GM18951 (cell line): ENCODE measurements around the gene NLRP10.

Source experiments
- POLR2A ChIP-seq: IDR thresholded peaks from 4 replicates; pipeline ENCODE4 v1.6.1; 2011; ENCODE audit warnings: mild to moderate bottlenecking; ENCODE audit not compliant: insufficient read length, insufficient read depth; ENCODE audit errors: extremely low read depth
- in situ Hi-C: fragments of 300-500 bp; cut with MboI; formaldehyde crosslinking; loops from one replicate; pipeline ENCODE4 v1.12.0; 2022; ENCODE audit warnings: low sequenced_read_pairs, mixed read lengths, inconsistent platforms; ENCODE audit not compliant: unreplicated experiment

Gene NLRP10

DNA sequence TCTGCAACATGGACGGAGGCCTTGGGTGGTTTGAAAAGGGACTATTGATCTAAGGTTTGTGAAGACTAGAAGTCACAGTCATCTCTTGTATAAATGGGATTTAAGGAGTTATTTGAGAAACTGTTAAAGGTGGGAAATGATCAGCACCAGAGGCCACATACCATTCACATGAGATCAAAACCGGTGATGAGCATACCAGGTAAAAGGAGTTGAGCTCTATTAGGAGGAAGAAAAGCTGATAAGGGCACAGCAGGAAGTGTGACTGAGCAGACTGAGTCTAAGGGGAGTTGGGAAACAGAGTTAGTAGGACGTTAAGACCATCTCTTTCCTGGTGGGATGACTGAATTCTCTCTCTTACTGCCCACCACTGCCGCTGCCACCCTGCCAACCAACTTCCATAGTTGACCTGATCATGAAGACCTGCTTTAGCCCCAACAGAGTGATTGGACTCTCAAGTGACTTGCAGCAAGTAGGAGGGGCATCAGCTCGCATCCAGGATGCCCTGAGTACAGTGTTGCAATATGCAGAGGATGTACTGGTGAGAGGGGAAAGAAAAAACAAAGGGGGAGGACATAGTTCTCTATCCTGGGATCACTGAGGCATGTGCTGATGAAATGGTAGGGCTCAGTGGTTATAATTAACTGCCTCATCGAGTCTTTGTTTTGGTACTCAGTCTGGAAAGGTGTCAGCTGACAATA is 29.5 kb upstream of the NLRP10 start:
- TF ChIP-seq POLR2A = no peak

DNA sequence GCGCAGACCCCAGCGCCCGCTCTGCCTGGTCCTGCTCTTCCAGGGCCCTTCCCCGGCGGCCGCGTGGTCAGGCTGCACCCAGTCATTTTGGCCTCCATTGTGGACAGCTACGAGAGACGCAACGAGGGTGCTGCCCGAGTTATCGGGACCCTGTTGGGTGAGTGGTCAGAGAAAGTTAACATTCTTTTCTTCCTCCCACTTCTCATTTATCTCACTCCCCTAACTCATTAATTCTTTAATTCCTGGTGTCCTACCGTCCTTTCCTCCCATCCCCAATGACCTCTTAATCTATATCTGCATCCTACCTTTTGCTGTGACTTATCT is 22.3 kb upstream of the NLRP10 start:
- in situ Hi-C loops = loop anchor here (10.0 kb wide), 1 partner anchor 93 kb away; no protein-coding TSS in a partner anchor

More for the DNA sequence above, 29.5 kb upstream of the NLRP10 start:
- in situ Hi-C loops = no loop called here

DNA sequence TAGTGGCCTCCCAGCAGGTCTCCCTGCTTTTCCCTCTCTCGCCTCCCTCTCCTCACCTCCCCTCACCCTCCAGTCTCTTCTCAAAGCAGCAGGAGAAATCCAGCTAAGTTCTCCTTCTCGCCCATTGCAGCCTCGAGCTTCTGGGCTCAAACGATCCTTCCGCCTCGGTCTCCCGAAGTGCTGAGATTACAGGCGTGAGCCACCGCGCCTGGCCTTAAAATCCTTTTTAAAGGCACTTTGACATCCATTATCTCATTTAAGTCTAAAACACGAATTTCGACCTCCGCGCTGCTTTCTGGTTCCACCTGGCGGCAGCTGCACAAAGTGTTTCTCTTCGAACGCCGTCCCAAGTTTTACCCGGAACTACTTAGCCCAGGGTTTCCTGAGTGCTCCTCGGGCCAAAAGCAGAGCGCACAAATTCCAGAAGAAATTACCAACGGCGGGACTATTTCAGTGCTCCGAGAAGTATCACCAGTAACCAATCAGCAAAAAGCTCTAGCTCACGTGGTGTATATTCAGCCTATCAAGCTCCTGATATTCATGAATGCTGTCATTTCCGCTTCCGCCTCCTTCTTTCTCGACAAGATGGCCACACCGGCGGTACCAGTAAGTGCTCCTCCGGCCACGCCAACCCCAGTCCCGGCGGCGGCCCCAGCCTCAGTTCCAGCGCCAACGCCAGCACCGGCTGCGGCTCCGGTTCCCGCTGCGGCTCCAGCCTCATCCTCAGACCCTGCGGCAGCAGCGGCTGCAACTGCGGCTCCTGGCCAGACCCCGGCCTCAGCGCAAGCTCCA is 21.7 kb upstream of the NLRP10 start, which contains the start of gene EIF3F:
Gene EIF3F, plus strand, starts transcription at position 570 of the 792 bp plus-strand sequence. Its CDS starts 16 bp downstream, at position 586.
- peak; percentile 63 for TF ChIP-seq POLR2A
- in situ Hi-C loops = loop anchor here (10.0 kb wide), 1 partner anchor 92 kb away; no protein-coding TSS in a partner anchor

DNA sequence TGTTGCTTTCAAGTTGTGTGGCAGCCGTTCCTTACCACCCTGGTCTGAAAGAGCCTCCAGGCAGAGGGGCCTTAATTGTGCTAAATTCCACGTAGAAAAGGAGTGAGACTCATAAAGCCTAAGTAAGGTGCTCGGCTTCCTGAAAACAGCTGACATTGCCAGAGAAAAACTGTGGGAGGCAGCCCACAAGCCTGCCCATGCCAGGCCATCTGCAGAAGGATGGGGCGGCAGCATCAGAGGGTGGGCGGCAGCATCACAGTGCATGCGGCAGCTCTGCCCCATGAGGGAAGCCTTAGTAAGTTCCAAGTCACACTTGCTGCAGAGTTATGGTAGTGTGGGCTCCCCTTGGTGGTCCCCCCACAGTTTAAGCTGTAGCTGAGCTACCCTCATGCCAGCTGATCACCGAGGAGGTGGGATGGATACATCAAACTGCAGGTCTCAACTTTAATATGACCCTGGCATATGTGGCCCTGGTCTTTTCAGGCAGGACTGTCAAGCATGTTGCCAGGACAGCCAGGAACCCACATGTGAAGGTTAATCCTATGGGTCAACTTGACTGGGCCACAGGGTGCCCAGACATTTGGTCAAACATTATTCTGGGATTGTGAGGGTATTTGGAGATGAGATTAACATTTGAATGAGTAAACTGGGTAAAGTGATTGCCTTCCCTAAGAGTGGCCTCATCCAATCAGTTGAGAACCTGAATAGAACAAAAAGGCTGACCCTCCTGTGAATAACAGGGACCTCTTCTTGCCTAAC is 18.8 kb upstream of the NLRP10 start:
- TF ChIP-seq POLR2A = no peak
- in situ Hi-C loops = loop anchor here (10.0 kb wide), 1 partner anchor 89 kb away; no protein-coding TSS in a partner anchor

DNA sequence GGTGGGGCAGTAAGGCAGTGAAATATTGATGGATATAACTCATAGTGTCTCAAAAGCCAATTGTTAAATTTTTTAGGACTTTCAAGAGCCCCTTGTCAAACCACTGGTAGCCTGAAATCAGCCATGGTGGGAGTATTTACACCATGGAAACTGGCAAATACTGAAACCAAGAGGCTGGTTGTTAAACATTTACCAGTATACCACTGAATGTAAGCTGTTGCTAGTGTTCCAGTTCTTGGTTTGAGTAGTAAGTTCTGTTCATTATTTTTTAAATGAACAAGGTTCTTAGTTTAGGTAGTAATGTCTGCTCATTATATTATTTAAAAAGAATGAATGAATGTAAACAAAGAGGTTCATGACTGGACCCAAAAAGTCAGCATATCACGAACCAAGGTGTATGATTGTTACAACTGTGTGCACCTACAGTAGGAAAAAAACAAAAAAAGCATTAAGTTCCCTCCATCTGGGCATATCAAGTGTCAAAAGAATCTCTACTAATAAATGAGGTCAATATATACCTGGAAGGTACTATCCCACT is 17.4 kb upstream of the NLRP10 start:
- in situ Hi-C loops = loop anchor here (10.0 kb wide), 1 partner anchor 88 kb away; no protein-coding TSS in a partner anchor
- no peak for TF ChIP-seq POLR2A

DNA sequence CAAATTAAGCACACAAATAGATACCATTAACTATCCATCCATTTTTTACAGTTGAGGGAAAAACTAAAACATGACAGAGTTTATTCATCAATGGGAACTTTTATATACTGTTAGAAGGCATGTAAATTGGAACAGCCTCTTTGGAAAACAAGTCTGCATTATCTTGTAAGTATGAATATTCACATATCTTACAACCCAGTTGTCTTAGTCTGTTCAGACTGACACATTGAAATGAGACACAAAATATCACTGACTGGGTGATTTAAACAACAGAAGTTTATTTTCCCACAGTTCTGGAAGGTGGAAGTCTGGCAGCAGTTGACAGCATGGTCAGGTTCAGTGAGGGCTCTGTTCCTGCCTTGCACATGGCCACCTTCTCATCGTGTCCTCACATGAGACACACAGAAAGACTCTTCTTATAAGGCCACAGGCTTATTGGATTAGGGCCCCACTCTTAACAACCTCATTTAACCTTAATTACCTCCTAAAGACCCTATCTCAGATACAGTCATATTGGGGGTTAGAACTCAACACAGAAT is 16.4 kb upstream of the NLRP10 start:
- no peak for TF ChIP-seq POLR2A

DNA sequence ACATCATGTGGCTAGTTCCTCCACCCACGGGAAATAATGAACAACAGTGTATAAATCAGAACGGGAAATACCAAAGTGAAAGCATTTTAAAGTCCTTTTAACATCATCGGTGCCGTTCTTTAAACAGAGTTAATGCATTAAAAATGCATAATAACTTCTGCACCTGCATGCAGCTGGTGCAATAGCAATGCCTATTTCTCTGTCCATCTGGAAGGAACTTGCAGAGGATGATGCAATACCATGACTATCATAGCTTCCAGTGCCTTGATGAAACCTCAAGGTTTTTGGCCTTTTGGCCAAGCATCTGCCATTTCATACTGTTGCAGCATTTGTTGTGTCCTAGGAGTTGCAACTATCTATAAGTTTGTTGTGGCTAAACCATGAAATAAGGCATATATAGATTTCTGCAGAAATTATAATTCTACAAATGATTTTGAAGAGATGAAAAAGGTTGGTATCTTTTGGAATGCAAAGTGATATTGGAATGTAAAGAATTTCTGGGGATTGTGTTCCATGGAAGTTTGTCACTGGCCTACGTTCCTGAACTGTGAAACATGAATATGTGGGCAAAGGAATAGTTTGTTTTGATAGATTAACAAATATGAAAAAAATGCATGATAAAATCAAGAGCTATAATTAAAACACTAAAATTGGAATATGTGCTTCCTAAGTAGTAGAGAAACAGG is 12.1 kb upstream of the NLRP10 start:
- in situ Hi-C loops = no loop called here
- TF ChIP-seq POLR2A = no peak

More for the DNA sequence above, 16.4 kb upstream of the NLRP10 start:
- in situ Hi-C loops = loop anchor here (10.0 kb wide), 1 partner anchor 87 kb away; no protein-coding TSS in a partner anchor

DNA sequence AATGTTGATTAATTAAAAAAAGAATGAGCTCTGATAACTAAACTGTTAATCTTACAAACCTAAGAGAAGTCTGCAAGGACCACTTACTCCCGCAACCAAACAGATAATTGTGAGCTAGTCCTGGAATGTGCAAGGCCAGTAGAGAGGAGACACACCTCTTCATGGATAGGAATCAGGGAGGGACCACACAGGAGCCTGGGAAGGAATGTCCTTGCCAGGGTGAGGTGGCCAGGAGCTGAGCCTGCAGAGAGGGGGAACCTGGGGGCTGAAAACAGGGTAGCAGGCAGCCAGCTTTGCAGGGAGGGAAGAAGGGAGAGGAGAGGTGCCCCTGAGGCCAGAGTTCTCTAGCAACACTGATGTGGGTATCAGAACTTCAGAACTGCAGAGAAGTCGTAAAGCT is 9.4 kb upstream of the NLRP10 start:
- TF ChIP-seq POLR2A = no peak
- in situ Hi-C loops = no loop called here

DNA sequence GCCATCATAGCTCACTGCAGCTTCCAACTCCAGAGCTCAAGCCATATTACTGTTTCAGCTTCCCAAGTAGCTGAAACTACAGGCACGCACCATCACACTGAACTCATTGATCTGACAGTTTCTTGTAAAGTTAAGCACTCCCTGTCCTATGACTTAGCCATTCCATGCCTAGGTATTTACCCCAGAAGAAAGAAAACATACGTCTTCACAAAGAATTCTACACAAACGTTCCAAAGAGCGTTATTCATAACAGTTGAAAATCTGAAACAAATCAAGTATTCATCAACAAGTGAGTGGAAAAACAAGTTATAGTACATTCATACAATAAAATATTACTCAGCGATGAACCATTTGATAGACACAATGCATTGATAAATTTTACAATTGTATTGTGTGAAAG is 7.8 kb upstream of the NLRP10 start:
- in situ Hi-C loops = no loop called here
- no peak for TF ChIP-seq POLR2A

DNA sequence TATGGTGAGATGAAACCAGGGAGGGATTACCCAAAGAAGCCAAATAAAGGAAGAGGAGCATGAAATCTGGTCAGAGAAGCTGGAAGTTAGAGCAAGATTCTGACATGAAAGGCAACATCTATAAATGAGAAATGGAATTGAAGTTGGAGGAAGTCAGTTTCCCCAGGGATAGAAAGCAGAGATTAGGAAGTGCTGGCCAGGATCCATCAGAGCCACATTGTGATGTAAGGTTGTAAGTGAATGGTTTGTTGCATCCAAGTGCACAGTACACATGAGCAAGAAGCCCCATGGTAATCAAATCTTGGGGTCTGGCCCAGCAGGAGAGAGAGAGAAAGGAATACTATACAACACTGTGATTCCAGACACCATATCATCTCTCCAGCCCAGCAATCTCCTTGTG is 6.6 kb upstream of the NLRP10 start:
- TF ChIP-seq POLR2A = no peak
- in situ Hi-C loops = no loop called here

DNA sequence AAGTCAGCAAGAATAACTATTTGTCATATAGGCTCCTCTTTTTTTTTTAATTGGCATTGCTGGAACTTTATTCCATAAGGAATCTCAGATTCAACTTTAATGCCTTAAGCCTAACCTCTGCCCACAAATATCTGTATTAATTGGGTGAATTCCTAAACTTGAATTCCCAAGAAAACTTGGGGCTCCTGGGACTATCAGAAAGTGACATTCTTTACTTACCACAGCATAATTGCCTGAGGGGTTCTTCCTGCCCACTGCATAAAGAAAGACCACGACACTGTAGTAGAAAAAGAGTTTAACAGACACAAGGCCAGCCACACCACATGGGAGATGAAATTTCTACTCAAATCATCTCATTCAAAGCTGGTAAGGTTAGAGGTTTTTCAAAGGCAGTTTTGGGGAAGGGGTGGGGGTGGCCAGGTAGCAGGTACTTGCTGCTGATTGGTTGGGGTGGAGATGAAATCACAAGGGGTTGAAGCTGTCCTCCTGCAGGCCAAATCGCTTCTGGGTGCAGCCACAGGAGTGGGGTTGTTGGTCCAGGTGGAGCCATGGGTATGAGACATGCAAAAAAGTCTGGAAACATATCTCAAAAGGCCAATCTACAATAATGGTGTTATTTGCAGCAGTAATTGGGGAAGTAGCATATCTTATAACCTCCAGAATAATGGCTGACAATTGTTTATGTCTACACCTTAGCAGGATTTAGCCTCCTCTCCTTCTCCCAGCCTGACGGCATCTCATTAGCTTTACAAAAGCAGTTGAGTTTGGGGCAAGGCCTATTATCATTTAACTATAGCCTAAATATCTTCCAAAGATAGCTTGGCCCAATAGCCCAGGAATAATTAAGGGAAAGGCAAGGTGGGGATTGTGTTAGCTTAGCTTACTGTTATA is 4.8 kb upstream of the NLRP10 start:
- no peak for TF ChIP-seq POLR2A
- in situ Hi-C loops = no loop called here

DNA sequence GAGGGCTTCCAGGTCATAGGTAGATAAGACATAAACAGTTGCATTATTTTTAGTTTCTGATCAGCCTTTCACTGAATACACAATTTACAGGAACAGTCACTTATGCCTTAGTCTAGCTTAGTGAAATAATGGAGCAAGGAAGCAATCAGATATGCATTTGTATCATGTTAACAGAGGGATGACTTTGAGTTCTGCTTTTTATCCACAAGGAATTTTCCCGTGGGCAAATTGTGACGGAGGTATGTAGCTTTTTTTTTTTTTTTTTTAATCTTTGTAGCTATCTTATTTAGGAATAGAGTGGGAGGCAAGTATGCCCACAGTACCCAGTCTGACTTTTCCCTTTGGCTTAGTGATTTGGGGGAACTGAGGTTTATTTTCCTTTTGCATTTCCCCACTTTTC is 3.4 kb upstream of the NLRP10 start:
- in situ Hi-C loops = no loop called here
- no peak for TF ChIP-seq POLR2A

DNA sequence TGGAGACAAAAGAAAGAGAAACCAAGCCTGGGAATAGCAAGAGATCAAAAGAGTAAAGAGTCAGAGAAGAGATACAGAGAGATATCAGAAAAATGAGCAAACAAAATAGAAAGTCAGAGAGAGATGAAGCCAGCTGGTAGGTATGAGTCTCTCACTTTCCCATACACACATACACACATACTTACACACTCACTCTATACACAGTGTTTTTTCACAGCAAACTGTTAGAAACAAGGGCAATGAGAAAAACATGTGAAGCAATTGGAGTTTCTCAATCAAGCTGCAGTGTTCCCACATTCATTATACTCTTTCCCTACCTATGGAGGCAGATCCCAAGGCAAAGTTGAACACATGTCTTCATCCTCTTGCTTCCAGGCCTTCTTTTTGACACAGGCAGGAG is 2.6 kb upstream of the NLRP10 start:
- TF ChIP-seq POLR2A = no peak
- in situ Hi-C loops = no loop called here
